HCT116 (cell line): ENCODE measurements around the gene TBCD. TPM values are rescaled to one million over a fixed set of nuclear protein-coding genes. Genes with fewer than 3 reads are reported as not detected.

ENCODE experiments used
- ATAC-seq: fragments of 200-7000 bp; cut with Tn5 transposase; 2 replicates; pipeline ENCODE4 v1.9.1; 2020; ENCODE audit warnings: mild to moderate bottlenecking, moderate library complexity
- BruUV-seq: library from RNA; stranded (reverse); fragments of 400-500 nt; replicated peaks from 2 replicates; lab custom pipeline; 2021; lab: Mats Ljungman, UMichigan
- CTCF ChIA-PET: fragments of 300-600 bp; sonication (Branson Sonifier 250); formaldehyde crosslinking; loops from one replicate; lab custom pipeline; 2021; ENCODE audit warnings: antibody characterized with exemption; lab: Charles Lee
- POLR2A ChIA-PET: fragments of 300-600, 350-600 bp; sonication (Branson Sonifier 250); formaldehyde crosslinking; loops from one replicate; lab custom pipeline; 2021; ENCODE audit warnings: antibody characterized with exemption; lab: Charles Lee
- RAD21 ChIA-PET, 2 experiments: fragments of 300-600 bp; sonication (Branson Sonifier 250); formaldehyde crosslinking; loops; one replicate each; lab custom pipeline; 2023; ENCODE audit warnings: low total read pairs in 2 of 2; ENCODE audit not compliant: uncharacterized antibody in 2 of 2, unreplicated experiment in 2 of 2, low non-redundant PET in 1 of 2; lab: Charles Lee
- DNase-seq: peaks from one replicate; pipeline ENCODE4 v3.0.0-alpha.2; 2010; ENCODE audit warnings: low read depth, low spot score
- H2AFZ ChIP-seq: fragments of 200-600 bp; shearing (Covaris generic), sonication (generic); 2 replicates; pipeline ENCODE4 v1.6.1; 2017; ENCODE audit warnings: low read depth, mixed run types, mixed read lengths, antibody characterized with exemption, low read length; ENCODE audit not compliant: poor library complexity, severe bottlenecking
- H3K27ac ChIP-seq: 2 replicates; pipeline ENCODE4 v1.5.1; 2012; ENCODE audit warnings: low read depth, low read length
- H3K27me3 ChIP-seq: fragments of 200-600 bp; sonication (generic); 2 replicates; pipeline ENCODE4 v1.6.1; 2016; ENCODE audit warnings: mixed run types, low read length, mixed read lengths; ENCODE audit not compliant: insufficient read depth
- H3K36me3 ChIP-seq, 2 experiments: fragments of 200-500 bp in 1 of 2; fragments of 200-600 bp in 1 of 2; sonication (Bioruptor generic) in 1 of 2; sonication (generic) in 1 of 2; 2 replicates each; pipeline versions ENCODE4 v1.5.1 to v1.6.1; 2014 to 2016; ENCODE audit warnings: low read length in 2 of 2, inconsistent platforms in 1 of 2, mixed read lengths in 1 of 2, mixed run types in 1 of 2; ENCODE audit not compliant: insufficient read depth in 2 of 2, control insufficient read depth in 1 of 2
- H3K4me1 ChIP-seq, 2 experiments: fragments of 200-600 bp in 1 of 2; sonication (generic) in 1 of 2; 2 replicates each; pipeline versions ENCODE4 v1.5.1 to v1.6.1; 2012 to 2017; ENCODE audit warnings: low read length in 2 of 2, inconsistent platforms in 1 of 2, mild to moderate bottlenecking in 1 of 2, mixed read lengths in 1 of 2, mixed run types in 1 of 2, moderate library complexity in 1 of 2; ENCODE audit not compliant: insufficient read depth in 2 of 2, control insufficient read depth in 1 of 2
- H3K4me2 ChIP-seq: fragments of 200-600 bp; sonication (generic); 2 replicates; pipeline ENCODE4 v1.6.1; 2017; ENCODE audit warnings: mixed run types, low read length, mixed read lengths
- H3K4me3 ChIP-seq, 2 experiments: fragments of 200-600 bp in 1 of 2; sonication (generic) in 1 of 2; replicated peaks in 1 of 2; 2 replicates each; pipeline ENCODE4 v1.5.1; 2011 to 2016; ENCODE audit warnings: low read length in 2 of 2, control low read depth in 1 of 2, low read depth in 1 of 2, mild to moderate bottlenecking in 1 of 2, mixed read lengths in 1 of 2, mixed run types in 1 of 2
- H3K79me2 ChIP-seq: fragments of 200-600 bp; sonication (generic); 2 replicates; pipeline ENCODE4 v1.6.1; 2017; ENCODE audit warnings: mild to moderate bottlenecking, mixed run types, low read length, moderate library complexity, mixed read lengths; ENCODE audit not compliant: insufficient read depth
- H3K9ac ChIP-seq: fragments of 200-600 bp; sonication (generic); 2 replicates; pipeline ENCODE4 v1.6.1; 2016; ENCODE audit warnings: low read length, mixed read lengths
- H3K9me2 ChIP-seq: fragments of 200-600 bp; sonication (generic), shearing (Covaris generic); 2 replicates; pipeline ENCODE4 v1.6.1; 2017; ENCODE audit warnings: mixed run types, mild to moderate bottlenecking, moderate library complexity; ENCODE audit not compliant: insufficient read depth
- H3K9me3 ChIP-seq, 2 experiments: fragments of 200-500 bp in 1 of 2; fragments of 200-600 bp in 1 of 2; sonication (Bioruptor generic) in 1 of 2; sonication (generic) in 1 of 2; 2 replicates each; pipeline ENCODE4 v1.6.1; 2014 to 2017; ENCODE audit warnings: low read length in 2 of 2, mixed read lengths in 2 of 2, inconsistent platforms in 1 of 2, low read depth in 1 of 2, mild to moderate bottlenecking in 1 of 2, mixed run types in 1 of 2, moderate library complexity in 1 of 2; ENCODE audit not compliant: control insufficient read depth in 1 of 2, insufficient read depth in 1 of 2
- H4K20me1 ChIP-seq: fragments of 200-600 bp; sonication (generic), shearing (Covaris generic); 2 replicates; pipeline ENCODE4 v1.6.1; 2017; ENCODE audit warnings: mixed run types, mild to moderate bottlenecking, moderate library complexity; ENCODE audit not compliant: insufficient read depth
- CEBPB ChIP-seq: IDR thresholded peaks from 2 replicates; pipeline ENCODE4 v1.6.1; 2012; ENCODE audit warnings: low read depth
- CTCF ChIP-seq, 3 experiments: fragments of 200-600 bp in 1 of 3; sonication (generic) in 1 of 3; IDR thresholded peaks in 2 of 3; conservative IDR thresholded peaks in 1 of 3; 2 replicates each; pipeline ENCODE4 v1.5.1; 2012 to 2017; ENCODE audit warnings: low read depth in 2 of 3, low read length in 2 of 3, antibody characterized with exemption in 1 of 3, borderline replicate concordance in 1 of 3, control low read depth in 1 of 3, mild to moderate bottlenecking in 1 of 3, mixed read lengths in 1 of 3, mixed run types in 1 of 3, moderate library complexity in 1 of 3; ENCODE audit not compliant: insufficient read depth in 1 of 3
- EGR1 ChIP-seq: IDR thresholded peaks from 2 replicates; pipeline ENCODE4 v1.6.1; 2012; ENCODE audit warnings: low read depth
- ELF1 ChIP-seq: IDR thresholded peaks from 2 replicates; pipeline ENCODE4 v1.6.1; 2012; ENCODE audit warnings: low read depth, borderline replicate concordance
- EZH2 ChIP-seq: fragments of 200-600 bp; sonication (generic); IDR thresholded peaks from 2 replicates; pipeline ENCODE4 v1.6.1; 2017; ENCODE audit warnings: antibody characterized with exemption, mixed run types
- EZH2phosphoT487 ChIP-seq: fragments of 200-600 bp; IDR thresholded peaks from 2 replicates; pipeline ENCODE4 v1.6.1; 2018; ENCODE audit warnings: antibody characterized with exemption, borderline replicate concordance
- FOSL1 ChIP-seq: IDR thresholded peaks from 2 replicates; pipeline ENCODE4 v1.6.1; 2012; ENCODE audit warnings: low read depth
- JUND ChIP-seq: IDR thresholded peaks from 2 replicates; pipeline ENCODE4 v1.6.1; 2012
- POLR2A ChIP-seq: IDR thresholded peaks from 2 replicates; pipeline ENCODE4 v1.7.0; 2011; ENCODE audit warnings: borderline replicate concordance; ENCODE audit not compliant: insufficient read depth, insufficient read length; ENCODE audit errors: extremely low read depth
- RAD21 ChIP-seq: IDR thresholded peaks from 2 replicates; pipeline ENCODE4 v1.6.1; 2012; ENCODE audit warnings: low read depth, mild to moderate bottlenecking
- REST ChIP-seq: IDR thresholded peaks from 2 replicates; pipeline ENCODE4 v1.6.1; 2012; ENCODE audit warnings: low read depth
- SP1 ChIP-seq: IDR thresholded peaks from 2 replicates; pipeline ENCODE4 v1.6.1; 2012; ENCODE audit warnings: low read depth
- ZFX ChIP-seq: fragments of 450-650 bp; IDR thresholded peaks from 2 replicates; pipeline ENCODE4 v1.6.1; 2017
- ZNF274 ChIP-seq: fragments of 200-500 bp; sonication (Bioruptor generic); IDR thresholded peaks from 2 replicates; pipeline ENCODE4 v1.6.1; 2014; ENCODE audit warnings: mild to moderate bottlenecking, low read depth, low read length, inconsistent platforms
- intact Hi-C: fragments of 100-400 bp; cut with micrococcal nuclease; formaldehyde crosslinking; loops from 2 replicates; pipeline ENCODE4 v1.10.0; 2022
- total RNA-seq: library from RNA; stranded (reverse); gene quantifications from one replicate; pipeline ENCODE4 v1.2.1, GENCODE V29; 2021; ENCODE audit not compliant: unreplicated experiment
- TF ChIP-seq, protein P1 (sequence below): IDR thresholded peaks from 2 replicates; pipeline ENCODE4 v1.6.1; 2012
- TF ChIP-seq, protein P2 (sequence below): IDR thresholded peaks from 2 replicates; pipeline ENCODE4 v1.6.1; 2012

Gene TBCD
- total RNA-seq, 1 experiment from 2014 or later: 152 TPM

DNA sequence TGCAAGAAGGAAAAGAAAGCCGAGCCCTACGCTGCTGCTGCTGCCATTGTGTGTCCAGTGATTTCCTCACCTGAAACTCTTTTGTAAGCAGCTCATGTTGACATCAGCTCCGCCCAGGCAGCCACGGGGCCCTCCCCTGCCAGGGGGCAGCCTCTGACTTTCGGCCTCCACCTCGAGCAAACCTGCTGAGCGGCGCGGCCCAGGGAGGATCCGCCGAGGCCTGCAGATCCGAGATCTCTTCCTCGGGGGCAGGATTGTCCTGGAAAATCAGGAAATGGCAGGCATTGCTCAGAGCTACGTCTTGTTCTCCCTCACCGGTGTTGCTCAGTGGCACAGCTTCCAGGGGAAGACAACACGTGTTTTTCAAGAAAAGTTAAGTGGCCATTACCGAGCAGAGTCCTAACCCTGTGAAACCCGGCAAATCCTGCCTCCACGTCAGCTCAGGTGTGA, 123.6 kb downstream of the TBCD start:
- no peak overlapping the region for H3K9ac ChIP-seq
- POLR2A ChIA-PET: interaction anchor here (1.0 to 1.7 kb wide), 2 partner anchors 12 to 15 kb away, joined by 3 to 4 read pairs; no protein-coding TSS in a partner anchor
- H3K4me1 ChIP-seq: peaks cover 18 to 42% of the 10 kb centered on the region in 2 experiments
- no peaks in the 10 kb centered on the region for H3K9me2 ChIP-seq
- TF ChIP-seq SP1: no peak
- TF ChIP-seq REST: no peak
- TF ChIP-seq RAD21: no peak
- TF ChIP-seq EZH2phosphoT487: no peak
- no peak for TF ChIP-seq POLR2A
- TF ChIP-seq, protein P1, sequence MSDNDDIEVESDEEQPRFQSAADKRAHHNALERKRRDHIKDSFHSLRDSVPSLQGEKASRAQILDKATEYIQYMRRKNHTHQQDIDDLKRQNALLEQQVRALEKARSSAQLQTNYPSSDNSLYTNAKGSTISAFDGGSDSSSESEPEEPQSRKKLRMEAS: no peak
- no peak for TF ChIP-seq EGR1
- TF ChIP-seq JUND: no peak
- TF ChIP-seq ZFX: no peak
- TF ChIP-seq CEBPB: no peak
- no peak for TF ChIP-seq CTCF (IDR thresholded peaks at IDR 0.05 in 2 of 3, conservative IDR thresholded peaks at IDR 0.05 in 1 of 3; ENCODE audit: borderline replicate concordance in 1 of 3, insufficient read depth in 1 of 3, low read depth in 2 of 3, low read length in 2 of 3)
- no peak for TF ChIP-seq EZH2
- no peak for TF ChIP-seq ELF1
- no peak for TF ChIP-seq FOSL1
- TF ChIP-seq, protein P2, sequence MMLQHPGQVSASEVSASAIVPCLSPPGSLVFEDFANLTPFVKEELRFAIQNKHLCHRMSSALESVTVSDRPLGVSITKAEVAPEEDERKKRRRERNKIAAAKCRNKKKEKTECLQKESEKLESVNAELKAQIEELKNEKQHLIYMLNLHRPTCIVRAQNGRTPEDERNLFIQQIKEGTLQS: no peak
- no peak for TF ChIP-seq ZNF274
- TF ChIP-seq, all 23 proteins: peak for 0
- intact Hi-C loops: no loop called here
- ATAC-seq: no peak
- H3K27me3 ChIP-seq: no peaks in the 10 kb centered on the region
- DNase-seq: no peak
- H3K36me3 ChIP-seq: peaks cover 0 to 8% of the 10 kb centered on the region in 2 experiments; a peak in 1 of 4 replicates
- CTCF ChIA-PET: interaction anchor here (1.2 to 1.5 kb wide), 3 partner anchors 10 to 38 kb away, joined by 3 read pairs; no protein-coding TSS in a partner anchor
- no peak overlapping the region for H3K4me3 ChIP-seq
- no peaks in the 10 kb centered on the region for H3K9me3 ChIP-seq
- no peak overlapping the region for H2AFZ ChIP-seq
- H3K27ac ChIP-seq: peak overlapping the region; percentile 57
- peak overlapping the region; percentile 18; the same call in 1 of the 2 replicates for H3K4me2 ChIP-seq
- H4K20me1 ChIP-seq: no peaks in the 10 kb centered on the region
- H3K79me2 ChIP-seq: peaks cover 32% of the 10 kb centered on the region; the same call in 1 of the 2 replicates
- RAD21 ChIA-PET: no interaction called here
- BruUV-seq: no TSS peak
